ENCODE results near the gene EPO. TPM values are rescaled to one million over a fixed set of nuclear protein-coding genes. Genes with fewer than 3 reads are reported as not detected.
"Not testable (repeated sequence)": the region's sequence is repeated elsewhere in the genome, so short reads cannot be mapped to it uniquely, and the experiment has no call there.

EPO gene
- total RNA-seq, 1 donor from 2014 or later: not detected

GRCh38 chr7:100694098-100694745 is 26.0 kb upstream of the EPO start, which contains the start of gene GIGYF1:
GIGYF1 (minus strand) TSS chr7:100694250; CDS start chr7:100688238, 6,012 bp downstream.
- Mint-ChIP-seq H3K27ac (ENCODE audit: unreplicated experiment) (peak within 1 kb of the TSS; percentile 88), H3K9me3 (ENCODE audit: unreplicated experiment) (no peaks in the 10 kb centered on the region), H3K27me3 (ENCODE audit: unreplicated experiment) (peaks cover 11% of the 10 kb centered on the region), H3K36me3 (ENCODE audit: unreplicated experiment) (no peaks in the 10 kb centered on the region), H3K4me3 (ENCODE audit: unreplicated experiment) (peak within 1 kb of the TSS; percentile 93), H3K4me1 (ENCODE audit: unreplicated experiment) (peaks cover 24% of the 10 kb centered on the region)
- no peak for TF ChIP-seq CTCF (IDR thresholded peaks at IDR 0.05)
- DNase-seq (ENCODE audit: extremely low spot score, unreplicated experiment): peak; percentile 88

GRCh38 chr7:100696123-100696521 is 24.1 kb upstream of the EPO start:
- H3K4me3 Mint-ChIP-seq (ENCODE audit: unreplicated experiment): no peak overlapping the region
- H3K36me3 Mint-ChIP-seq (ENCODE audit: unreplicated experiment): no peaks in the 10 kb centered on the region
- DNase-seq (ENCODE audit: extremely low spot score, unreplicated experiment): no peak
- peaks cover 22% of the 10 kb centered on the region for H3K4me1 Mint-ChIP-seq (ENCODE audit: unreplicated experiment)
- H3K9me3 Mint-ChIP-seq (ENCODE audit: unreplicated experiment): no peaks in the 10 kb centered on the region
- H3K27me3 Mint-ChIP-seq (ENCODE audit: unreplicated experiment): peaks cover 17% of the 10 kb centered on the region
- TF ChIP-seq CTCF (IDR thresholded peaks at IDR 0.05): no peak
- no peak overlapping the region for H3K27ac Mint-ChIP-seq (ENCODE audit: unreplicated experiment)

- DNase-seq (ENCODE audit: extremely low spot score, unreplicated experiment): no peak
- Mint-ChIP-seq H3K4me1 (ENCODE audit: unreplicated experiment) (no peaks in the 10 kb centered on the region), H3K27me3 (ENCODE audit: unreplicated experiment) (peaks cover 22% of the 10 kb centered on the region), H3K36me3 (ENCODE audit: unreplicated experiment) (no peaks in the 10 kb centered on the region), H3K4me3 (ENCODE audit: unreplicated experiment) (no peak overlapping the region), H3K9me3 (ENCODE audit: unreplicated experiment) (no peaks in the 10 kb centered on the region), H3K27ac (ENCODE audit: unreplicated experiment) (no peak overlapping the region)
- TF ChIP-seq CTCF (IDR thresholded peaks at IDR 0.05): no peak
Measured at GRCh38 chr7:100699018-100699417, 21.2 kb upstream of the EPO start.

GRCh38 chr7:100701089-100701488 is 19.2 kb upstream of the EPO start:
- H3K9me3 Mint-ChIP-seq (ENCODE audit: unreplicated experiment); DNase-seq (ENCODE audit: extremely low spot score, unreplicated experiment); H3K36me3 Mint-ChIP-seq (ENCODE audit: unreplicated experiment); H3K27ac Mint-ChIP-seq (ENCODE audit: unreplicated experiment); H3K4me3 Mint-ChIP-seq (ENCODE audit: unreplicated experiment); H3K4me1 Mint-ChIP-seq (ENCODE audit: unreplicated experiment): not testable (repeated sequence)
- H3K27me3 Mint-ChIP-seq (ENCODE audit: unreplicated experiment): peaks cover 22% of the 10 kb centered on the region

GRCh38 chr7:100705320-100705752 is 14.9 kb upstream of the EPO start:
- peaks cover 16% of the 10 kb centered on the region for H3K4me1 Mint-ChIP-seq (ENCODE audit: unreplicated experiment)
- TF ChIP-seq CTCF (IDR thresholded peaks at IDR 0.05): peak; percentile 99
- peak; percentile 95 for DNase-seq (ENCODE audit: extremely low spot score, unreplicated experiment)
- H3K9me3 Mint-ChIP-seq (ENCODE audit: unreplicated experiment): no peaks in the 10 kb centered on the region
- H3K4me3 Mint-ChIP-seq (ENCODE audit: unreplicated experiment): peak overlapping the region; percentile 96
- peaks cover 6% of the 10 kb centered on the region for H3K27me3 Mint-ChIP-seq (ENCODE audit: unreplicated experiment)
- H3K36me3 Mint-ChIP-seq (ENCODE audit: unreplicated experiment): peaks cover 1% of the 10 kb centered on the region
- H3K27ac Mint-ChIP-seq (ENCODE audit: unreplicated experiment): peak overlapping the region; percentile 83
